H1 (cell line): ENCODE measurements around the gene MLLT6. TPM values are rescaled to one million over a fixed set of nuclear protein-coding genes. Genes with fewer than 3 reads are reported as not detected.

ENCODE experiments used
- ATF3 ChIP-seq: IDR thresholded peaks from 2 replicates; pipeline ENCODE4 v1.6.1; 2011; ENCODE audit warnings: low read depth, mild to moderate bottlenecking, low read length; ENCODE audit not compliant: insufficient read depth
- polyA plus RNA-seq, 7 experiments: library from polyadenylated mRNA; depleted of rRNA in 3 of 7; stranded (reverse) in 5 of 7; unstranded in 2 of 7; fragments of >200 nt in 5 of 7; fragments of 200-250 nt in 2 of 7; gene quantifications; 1 replicate in 5 of 7; 2 replicates in 1 of 7; 4 replicates in 1 of 7; pipeline versions ENCODE4 v1.2.1 to v1.2.3, GENCODE V29; 2011 to 2013; ENCODE audit warnings: missing spikeins in 2 of 7, mixed read lengths in 2 of 7
- total RNA-seq: library from RNA; stranded (reverse); fragmentation: NEBNext Ultra II Directional; extraction: Animal tissue kit (Norgen Biotek cat#: 25700); gene quantifications from 2 replicates; pipeline ENCODE4 v1.2.1, GENCODE V29; 2021

Gene MLLT6
- total and polyA plus RNA-seq, 2 of the 8 experiments (the other 6 are each of a cell fraction or from before 2014, with no cell fraction given): 6.5 to 8.0 TPM

GRCh38 chr17:38693700-38694329, 11.3 kb upstream of the MLLT6 start (continued):
- TF ChIP-seq ATF3: no peak
